Measurements from ENCODE around the gene CA5B.
A peak's percentile ranks its signal among the peaks of the same experiment; 100 is the strongest.
"Not testable (repeated sequence)": the region's sequence is repeated elsewhere in the genome, so short reads cannot be mapped to it uniquely, and the experiment has no call there.

Gene CA5B

GRCh38 chrX:15748841-15749240 lies 10.8 kb downstream of the CA5B start:
- DNase-seq = no peak

- no peak for DNase-seq
Observed at GRCh38 chrX:15749642-15750610, 11.9 kb downstream of the CA5B start.

- no peak for DNase-seq
Observed at GRCh38 chrX:15750611-15751154, 12.6 kb downstream of the CA5B start.

GRCh38 chrX:15751155-15751819 lies 13.2 kb downstream of the CA5B start:
- no peak for DNase-seq

- no peak for DNase-seq
Observed at GRCh38 chrX:15755091-15755490, 17.0 kb downstream of the CA5B start.

GRCh38 chrX:15758140-15758539 lies 20.1 kb downstream of the CA5B start:
- DNase-seq = no peak

GRCh38 chrX:15759886-15760285 lies 21.8 kb downstream of the CA5B start:
- not testable (repeated sequence) for DNase-seq

- DNase-seq = no peak
Observed at GRCh38 chrX:15761564-15762191, 23.6 kb downstream of the CA5B start.

- no peak for DNase-seq
Observed at GRCh38 chrX:15769300-15769954, 31.4 kb downstream of the CA5B start.

- DNase-seq = no peak
Observed at GRCh38 chrX:15781961-15782699, 44.1 kb downstream of the CA5B start.

- DNase-seq = no peak
Observed at GRCh38 chrX:15785176-15785750, 47.2 kb downstream of the CA5B start.

- no peak for DNase-seq
Observed at GRCh38 chrX:15786915-15787314, 48.8 kb downstream of the CA5B start.

GRCh38 chrX:15789979-15790768 lies 52.1 kb downstream of the CA5B start, which contains the start of gene ZRSR2:
TSS of gene ZRSR2 (plus strand) at chrX:15790484. CDS start at chrX:15790496, 12 bp downstream.
- peak; percentile 70 for DNase-seq

- no peak for DNase-seq
Observed at GRCh38 chrX:15790769-15791290, 52.8 kb downstream of the CA5B start.

GRCh38 chrX:15797707-15798106 lies 59.6 kb downstream of the CA5B start:
- no peak for DNase-seq

- DNase-seq = no peak
Observed at GRCh38 chrX:15804563-15804962, 66.5 kb downstream of the CA5B start.

- no peak for DNase-seq
Observed at GRCh38 chrX:15808254-15808653, 70.2 kb downstream of the CA5B start.

GRCh38 chrX:15812192-15812938 lies 74.3 kb downstream of the CA5B start:
- no peak for DNase-seq

- no peak for DNase-seq
Observed at GRCh38 chrX:15813416-15813815, 75.3 kb downstream of the CA5B start.
